Measurements from ENCODE around the gene TMEM248.
"Not testable (repeated sequence)": the region's sequence is repeated elsewhere in the genome, so short reads cannot be mapped to it uniquely, and the experiment has no call there.

Gene TMEM248, protein sequence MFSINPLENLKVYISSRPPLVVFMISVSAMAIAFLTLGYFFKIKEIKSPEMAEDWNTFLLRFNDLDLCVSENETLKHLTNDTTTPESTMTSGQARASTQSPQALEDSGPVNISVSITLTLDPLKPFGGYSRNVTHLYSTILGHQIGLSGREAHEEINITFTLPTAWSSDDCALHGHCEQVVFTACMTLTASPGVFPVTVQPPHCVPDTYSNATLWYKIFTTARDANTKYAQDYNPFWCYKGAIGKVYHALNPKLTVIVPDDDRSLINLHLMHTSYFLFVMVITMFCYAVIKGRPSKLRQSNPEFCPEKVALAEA

DNA sequence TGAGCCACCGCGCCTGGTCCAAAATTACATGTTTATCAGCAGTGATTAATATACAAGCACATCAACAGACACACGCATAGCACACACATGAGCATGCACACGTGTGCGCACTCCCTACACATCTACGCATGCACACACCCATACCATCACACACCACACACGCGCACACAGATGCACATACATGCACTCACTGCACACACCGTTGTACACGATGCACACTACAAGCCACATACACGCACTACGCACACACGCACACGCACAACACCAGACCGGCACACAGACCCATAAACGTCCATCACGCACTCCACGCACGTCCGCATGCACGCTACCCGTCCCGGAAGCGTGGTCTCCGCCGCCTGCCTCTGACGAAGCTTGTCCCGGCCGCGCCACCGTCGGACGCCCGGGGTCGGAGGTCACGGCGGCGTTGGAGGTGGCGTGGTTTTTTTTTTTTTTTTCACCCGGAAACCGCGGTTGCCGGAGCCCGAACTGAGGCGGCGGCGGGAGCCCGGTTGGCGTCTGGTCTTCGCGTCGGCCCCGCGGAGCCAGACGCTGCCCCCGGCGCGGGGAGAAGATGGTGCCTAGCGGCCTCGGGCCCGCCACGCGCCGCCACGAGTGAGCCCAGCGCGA, at the start of gene TMEM248:
Gene TMEM248, plus strand, starts transcription at position 457 of the 627 bp plus-strand sequence. CDS start 20,641 bp downstream, outside the sequence.
- in situ Hi-C loops (cut with HindIII; ENCODE audit: low sequenced_read_pairs): no loop called here
- peak; percentile 86 for DNase-seq (ENCODE audit: low read depth, low spot score)
- H3K4me3 ChIP-seq (ENCODE audit: low read depth, low read length): peak within 1 kb of the TSS; percentile 95
- TF ChIP-seq, protein P1, sequence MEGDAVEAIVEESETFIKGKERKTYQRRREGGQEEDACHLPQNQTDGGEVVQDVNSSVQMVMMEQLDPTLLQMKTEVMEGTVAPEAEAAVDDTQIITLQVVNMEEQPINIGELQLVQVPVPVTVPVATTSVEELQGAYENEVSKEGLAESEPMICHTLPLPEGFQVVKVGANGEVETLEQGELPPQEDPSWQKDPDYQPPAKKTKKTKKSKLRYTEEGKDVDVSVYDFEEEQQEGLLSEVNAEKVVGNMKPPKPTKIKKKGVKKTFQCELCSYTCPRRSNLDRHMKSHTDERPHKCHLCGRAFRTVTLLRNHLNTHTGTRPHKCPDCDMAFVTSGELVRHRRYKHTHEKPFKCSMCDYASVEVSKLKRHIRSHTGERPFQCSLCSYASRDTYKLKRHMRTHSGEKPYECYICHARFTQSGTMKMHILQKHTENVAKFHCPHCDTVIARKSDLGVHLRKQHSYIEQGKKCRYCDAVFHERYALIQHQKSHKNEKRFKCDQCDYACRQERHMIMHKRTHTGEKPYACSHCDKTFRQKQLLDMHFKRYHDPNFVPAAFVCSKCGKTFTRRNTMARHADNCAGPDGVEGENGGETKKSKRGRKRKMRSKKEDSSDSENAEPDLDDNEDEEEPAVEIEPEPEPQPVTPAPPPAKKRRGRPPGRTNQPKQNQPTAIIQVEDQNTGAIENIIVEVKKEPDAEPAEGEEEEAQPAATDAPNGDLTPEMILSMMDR (IDR thresholded peaks at IDR 0.05; ENCODE audit: low read depth, low read length): no peak

DNA sequence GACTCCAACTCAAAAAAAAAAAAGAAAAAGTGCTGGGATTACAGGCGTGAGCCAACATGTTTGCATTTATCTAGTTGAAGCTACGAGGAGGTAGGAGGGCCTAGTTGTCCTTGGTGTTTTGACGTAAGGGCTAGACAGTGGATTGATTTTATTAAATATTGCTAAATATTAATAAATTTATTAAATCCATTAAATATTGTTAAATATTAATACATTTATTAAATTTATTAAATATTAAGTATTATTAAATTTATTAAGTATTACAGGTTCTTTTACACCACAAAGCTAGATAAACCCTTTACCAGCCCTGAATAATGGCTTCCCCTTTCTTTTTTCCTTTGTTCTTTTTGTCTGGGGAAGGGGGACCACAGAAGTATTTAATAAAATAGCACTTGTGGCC, 47.5 kb upstream of the TMEM248 start:
- TF ChIP-seq, protein P1 (IDR thresholded peaks at IDR 0.05; ENCODE audit: low read depth, low read length): no peak
- H3K4me3 ChIP-seq (ENCODE audit: low read depth, low read length): no peak overlapping the region
- DNase-seq (ENCODE audit: low read depth, low spot score): no peak
- in situ Hi-C loops (cut with HindIII; ENCODE audit: low sequenced_read_pairs): no loop called here

DNA sequence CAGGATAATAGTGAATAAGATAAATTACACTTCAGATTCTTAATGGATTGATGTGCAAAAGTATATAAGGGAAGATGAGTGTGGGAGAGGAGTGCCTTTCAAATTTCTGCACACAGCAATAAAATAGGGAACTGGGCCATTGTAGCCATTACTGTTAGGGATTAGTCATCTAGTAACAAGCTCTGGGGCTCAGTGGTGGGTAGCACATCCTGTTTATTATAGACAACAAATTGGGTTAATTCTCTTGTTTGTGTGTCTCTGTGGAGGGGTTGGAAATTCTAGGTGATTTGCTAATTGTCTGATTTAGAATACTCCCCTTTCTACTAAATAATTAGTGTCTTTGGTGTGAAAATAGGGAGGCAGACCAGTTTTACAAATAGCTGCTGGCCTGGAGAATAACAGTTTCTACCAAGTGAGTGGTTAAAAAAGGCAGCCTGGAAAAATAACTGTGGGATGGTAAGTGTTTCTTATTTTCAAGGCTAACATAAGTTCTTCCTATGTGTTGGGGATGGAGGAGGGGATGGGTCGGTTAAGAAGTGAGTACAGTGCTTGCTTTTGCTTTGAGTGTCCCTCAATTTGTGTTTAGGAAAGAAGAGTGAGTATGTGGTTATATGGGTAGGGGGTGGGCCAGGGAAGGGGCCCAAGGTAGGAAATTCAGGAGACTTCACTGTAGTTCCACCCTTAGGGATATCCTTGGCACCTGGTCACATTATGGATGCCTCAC, 43.3 kb upstream of the TMEM248 start:
- in situ Hi-C loops (cut with HindIII; ENCODE audit: low sequenced_read_pairs): no loop called here
- DNase-seq (ENCODE audit: low read depth, low spot score): peak; percentile 17
- no peak overlapping the region for H3K4me3 ChIP-seq (ENCODE audit: low read depth, low read length)
- TF ChIP-seq, protein P1 (IDR thresholded peaks at IDR 0.05; ENCODE audit: low read depth, low read length): no peak

DNA sequence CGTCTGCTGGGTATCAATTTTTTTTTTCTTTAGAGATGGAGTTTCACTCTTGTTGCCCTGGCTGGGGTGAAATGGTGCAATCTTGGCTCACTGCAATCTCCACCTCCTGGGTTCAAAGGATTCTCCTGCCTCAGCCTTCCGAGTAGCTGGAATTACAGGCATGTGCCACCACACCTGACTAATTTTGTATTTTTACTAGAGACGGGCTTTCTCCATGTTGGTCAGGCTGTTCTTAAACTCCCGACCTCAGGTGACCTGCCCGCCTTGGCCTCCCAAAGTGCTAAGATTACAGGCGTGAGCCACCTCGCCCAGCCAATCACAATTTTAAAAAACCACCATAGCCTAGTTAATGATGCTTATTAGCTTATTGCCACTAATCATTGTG, 42.7 kb upstream of the TMEM248 start:
- H3K4me3 ChIP-seq (ENCODE audit: low read depth, low read length); in situ Hi-C loops (cut with HindIII; ENCODE audit: low sequenced_read_pairs); DNase-seq (ENCODE audit: low read depth, low spot score): not testable (repeated sequence)

DNA sequence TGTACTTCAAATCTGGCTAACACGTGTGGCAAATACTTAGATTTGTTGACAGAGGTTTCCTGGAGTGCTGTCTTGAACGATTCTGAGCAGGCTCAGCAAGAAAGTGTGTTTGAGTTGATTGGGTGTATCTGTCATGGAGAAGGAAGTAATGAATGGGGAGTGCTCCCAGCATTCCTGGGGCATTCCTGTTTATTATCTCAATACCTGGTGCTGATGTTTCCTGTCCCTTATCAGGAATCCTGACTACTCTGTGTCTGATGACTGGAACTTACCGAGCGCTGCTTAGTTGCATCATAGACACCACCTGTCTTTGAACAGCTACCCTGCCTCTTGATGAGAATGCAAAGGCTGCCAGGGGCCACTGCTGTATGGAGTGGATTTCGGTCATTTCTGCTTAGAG, 41.0 kb upstream of the TMEM248 start:
- H3K4me3 ChIP-seq (ENCODE audit: low read depth, low read length): no peak overlapping the region
- DNase-seq (ENCODE audit: low read depth, low spot score): no peak
- in situ Hi-C loops (cut with HindIII; ENCODE audit: low sequenced_read_pairs): no loop called here
- TF ChIP-seq, protein P1 (IDR thresholded peaks at IDR 0.05; ENCODE audit: low read depth, low read length): no peak

DNA sequence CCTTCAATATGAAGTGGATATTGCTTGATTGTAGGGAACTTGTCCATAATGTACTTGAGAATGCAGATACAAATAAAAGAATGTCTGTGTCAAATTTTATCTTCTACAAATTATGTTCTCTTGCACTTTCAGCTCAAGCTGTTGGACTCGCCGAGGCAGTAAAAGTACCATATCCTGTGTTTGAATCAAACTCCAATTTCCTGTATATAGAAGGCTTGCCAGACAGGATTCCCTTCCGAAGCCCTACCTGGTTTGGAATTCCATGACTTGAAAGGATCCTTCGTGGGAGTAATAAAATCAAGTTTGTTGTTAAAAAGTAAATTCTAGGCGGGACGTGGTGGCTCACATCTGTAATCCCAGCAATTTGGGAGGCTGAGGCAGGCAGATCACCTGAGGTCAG, 40.4 kb upstream of the TMEM248 start:
- H3K4me3 ChIP-seq (ENCODE audit: low read depth, low read length); DNase-seq (ENCODE audit: low read depth, low spot score); in situ Hi-C loops (cut with HindIII; ENCODE audit: low sequenced_read_pairs): not testable (repeated sequence)

DNA sequence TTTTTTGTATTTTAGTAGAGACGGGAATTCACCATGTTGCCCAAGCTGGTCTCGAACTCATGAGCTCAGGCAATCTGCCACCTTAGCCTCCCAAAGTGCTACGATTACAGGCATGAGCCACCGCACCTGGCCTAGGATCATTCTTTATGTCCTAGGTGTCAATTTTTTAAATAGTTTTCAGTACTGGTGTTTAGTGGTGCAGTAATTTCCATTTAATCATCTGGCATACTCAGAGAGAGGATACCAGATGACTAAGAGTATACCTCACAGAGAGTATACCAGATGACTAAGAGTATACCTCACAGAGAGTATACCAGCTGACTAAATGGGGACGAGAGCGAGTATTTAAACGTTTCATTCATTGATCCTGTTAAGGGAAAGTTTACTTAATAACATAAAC, 37.3 kb upstream of the TMEM248 start:
- DNase-seq (ENCODE audit: low read depth, low spot score): peak; percentile 24
- no peak overlapping the region for H3K4me3 ChIP-seq (ENCODE audit: low read depth, low read length)
- in situ Hi-C loops (cut with HindIII; ENCODE audit: low sequenced_read_pairs): no loop called here
- TF ChIP-seq, protein P1 (IDR thresholded peaks at IDR 0.05; ENCODE audit: low read depth, low read length): no peak

DNA sequence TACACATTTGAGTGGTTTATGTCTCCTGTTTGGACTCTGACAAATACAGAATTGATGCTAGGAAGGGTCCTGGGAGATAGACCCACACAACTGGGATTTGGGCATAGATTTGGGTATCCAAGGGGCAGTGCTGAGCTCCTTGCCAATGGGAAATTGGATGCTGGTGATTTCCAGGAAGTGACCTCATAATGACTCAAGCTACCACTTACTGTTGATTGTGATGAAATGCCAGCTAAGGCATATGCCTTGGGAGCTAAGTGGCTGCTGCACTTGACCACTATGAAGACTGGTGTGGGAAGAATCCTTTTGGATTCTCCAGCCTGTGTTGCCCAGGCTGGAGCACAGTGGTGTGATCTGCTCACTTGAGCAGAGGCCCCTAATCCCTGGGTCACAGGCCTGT, 36.5 kb upstream of the TMEM248 start:
- peak; percentile 13 for DNase-seq (ENCODE audit: low read depth, low spot score)
- H3K4me3 ChIP-seq (ENCODE audit: low read depth, low read length); in situ Hi-C loops (cut with HindIII; ENCODE audit: low sequenced_read_pairs): not testable (repeated sequence)
